DOHH2 (cell line): ENCODE results near the gene MPND.

Source experiments
- H3F3A ChIP-seq: fragments of 200-600 bp; sonication (generic), shearing (Covaris generic); 2 replicates; pipeline ENCODE4 v1.6.0; 2016; ENCODE audit warnings: antibody characterized with exemption, mild to moderate bottlenecking; ENCODE audit not compliant: control insufficient read depth, insufficient read depth
- H3K27ac ChIP-seq: fragments of 200-600 bp; sonication (generic); 2 replicates; pipeline ENCODE4 v1.5.1; 2014; ENCODE audit warnings: low read depth, mild to moderate bottlenecking, low read length, moderate library complexity
- H3K27me3 ChIP-seq: fragments of 200-600 bp; sonication (generic); 2 replicates; pipeline ENCODE4 v1.6.1; 2014; ENCODE audit warnings: mild to moderate bottlenecking, low read length, mixed read lengths; ENCODE audit not compliant: control insufficient read depth
- H3K36me3 ChIP-seq: fragments of 200-600 bp; sonication (generic); 2 replicates; pipeline ENCODE4 v1.6.1; 2014; ENCODE audit warnings: mild to moderate bottlenecking, low read length, moderate library complexity, mixed read lengths; ENCODE audit not compliant: control insufficient read depth
- H3K4me1 ChIP-seq: fragments of 200-600 bp; sonication (generic); 2 replicates; pipeline ENCODE4 v1.6.1; 2014; ENCODE audit warnings: mild to moderate bottlenecking, low read length, mixed read lengths; ENCODE audit not compliant: control insufficient read depth
- H3K4me2 ChIP-seq: fragments of 200-600 bp; sonication (generic); 2 replicates; pipeline ENCODE4 v1.6.0; 2014; ENCODE audit warnings: mild to moderate bottlenecking, low read length, moderate library complexity
- H3K4me3 ChIP-seq: fragments of 200-600 bp; sonication (generic); 2 replicates; pipeline ENCODE4 v1.5.1; 2014; ENCODE audit warnings: mild to moderate bottlenecking, low read length, mixed read lengths
- H3K79me2 ChIP-seq: fragments of 200-600 bp; sonication (generic); 2 replicates; pipeline ENCODE4 v1.6.1; 2014; ENCODE audit warnings: mild to moderate bottlenecking, low read length, mixed read lengths; ENCODE audit not compliant: control insufficient read depth
- H3K9me2 ChIP-seq: fragments of 200-600 bp; sonication (generic); replicated peaks from 2 replicates; pipeline ENCODE4 v1.6.1; 2014; ENCODE audit warnings: mild to moderate bottlenecking, low read length, mixed read lengths; ENCODE audit not compliant: control insufficient read depth
- H3K9me3 ChIP-seq: fragments of 200-600 bp; sonication (generic); 2 replicates; pipeline ENCODE4 v1.6.1; 2014; ENCODE audit warnings: antibody characterized with exemption, low read length, mixed read lengths; ENCODE audit not compliant: control insufficient read depth, insufficient read depth
- H4K20me1 ChIP-seq: fragments of 200-600 bp; sonication (generic); 2 replicates; pipeline ENCODE4 v1.6.0; 2014; ENCODE audit warnings: low read depth, mild to moderate bottlenecking, antibody characterized with exemption, low read length, moderate library complexity; ENCODE audit not compliant: control insufficient read depth, insufficient read depth
- CTCF ChIP-seq: fragments of 200-600 bp; sonication (generic); IDR thresholded peaks from one replicate; pipeline ENCODE4 v1.5.1; 2014; ENCODE audit warnings: antibody characterized with exemption, mild to moderate bottlenecking, low read depth, low read length; ENCODE audit not compliant: poor library complexity, severe bottlenecking
- EZH2phosphoT487 ChIP-seq: fragments of 200-600 bp; sonication (generic); IDR thresholded peaks from 2 replicates; pipeline ENCODE4 v1.6.1; 2017; ENCODE audit warnings: borderline replicate concordance, mild to moderate bottlenecking, antibody characterized with exemption, low read length, moderate library complexity, mixed read lengths

Gene MPND

GRCh38 chr19:4390017-4390566 lies 46.7 kb downstream of the MPND start:
- Histone ChIP-seq H3K27ac (no peak overlapping the region), H3K9me2 (no peaks in the 10 kb centered on the region), H3K79me2 (peaks cover 87% of the 10 kb centered on the region), H3K4me3 (no peak overlapping the region), H3F3A (no peaks in the 10 kb centered on the region), H3K36me3 (peaks cover 29% of the 10 kb centered on the region), H3K4me1 (no peaks in the 10 kb centered on the region), H3K9me3 (no peaks in the 10 kb centered on the region), H4K20me1 (peaks cover 22% of the 10 kb centered on the region), H3K4me2 (no peak overlapping the region), H3K27me3 (no peaks in the 10 kb centered on the region)
- TF ChIP-seq CTCF (no peak), EZH2phosphoT487 (no peak)

- Histone ChIP-seq H3K4me1 (no peaks in the 10 kb centered on the region), H3K79me2 (peaks cover 87% of the 10 kb centered on the region), H3K9me3 (no peaks in the 10 kb centered on the region), H4K20me1 (peaks cover 22% of the 10 kb centered on the region), H3F3A (no peaks in the 10 kb centered on the region), H3K9me2 (no peaks in the 10 kb centered on the region), H3K4me3 (no peak overlapping the region), H3K27me3 (no peaks in the 10 kb centered on the region), H3K36me3 (peaks cover 32% of the 10 kb centered on the region), H3K4me2 (no peak overlapping the region), H3K27ac (no peak overlapping the region)
- TF ChIP-seq EZH2phosphoT487 (no peak), CTCF (no peak)
Measured at GRCh38 chr19:4390567-4391305, 47.4 kb downstream of the MPND start.

GRCh38 chr19:4391306-4391693 lies 47.9 kb downstream of the MPND start:
- no peaks in the 10 kb centered on the region for H3K9me2 ChIP-seq
- no peak overlapping the region for H3K27ac ChIP-seq
- H3K4me3 ChIP-seq, result no peak overlapping the region
- no peak for TF ChIP-seq EZH2phosphoT487
- no peak for TF ChIP-seq CTCF
- no peaks in the 10 kb centered on the region for H3K4me1 ChIP-seq
- peaks cover 22% of the 10 kb centered on the region for H4K20me1 ChIP-seq
- no peak overlapping the region for H3K4me2 ChIP-seq
- peaks cover 35% of the 10 kb centered on the region for H3K36me3 ChIP-seq
- H3F3A ChIP-seq, result no peaks in the 10 kb centered on the region
- no peaks in the 10 kb centered on the region for H3K9me3 ChIP-seq
- no peaks in the 10 kb centered on the region for H3K27me3 ChIP-seq
- H3K79me2 ChIP-seq, result peaks cover 88% of the 10 kb centered on the region
